ENCODE results near the gene WDR36.

Gene WDR36

GRCh38 chr5:111092062-111092853 is at the start of gene WDR36:
Gene WDR36, plus strand, starts transcription at chr5:111092348. Its CDS starts 109 bp downstream, at chr5:111092457.
- in situ Hi-C loops (cut with MboI; ENCODE audit: low sequenced_read_pairs), result no loop called here

- in situ Hi-C loops (cut with MboI; ENCODE audit: low sequenced_read_pairs), result no loop called here
These were observed 48.2 kb upstream of the WDR36 start for GRCh38 chr5:111043712-111044506.

GRCh38 chr5:111058064-111058463 is 34.1 kb upstream of the WDR36 start:
- in situ Hi-C loops (cut with MboI; ENCODE audit: low sequenced_read_pairs), result no loop called here

- in situ Hi-C loops (cut with MboI; ENCODE audit: low sequenced_read_pairs), result no loop called here
These were observed 32.0 kb upstream of the WDR36 start for GRCh38 chr5:111060169-111060568.

GRCh38 chr5:111061618-111062017 is 30.5 kb upstream of the WDR36 start:
- in situ Hi-C loops (cut with MboI; ENCODE audit: low sequenced_read_pairs), result no loop called here

- in situ Hi-C loops (cut with MboI; ENCODE audit: low sequenced_read_pairs), result no loop called here
These were observed 28.3 kb upstream of the WDR36 start for GRCh38 chr5:111063709-111064322.

GRCh38 chr5:111066261-111066938 is 25.7 kb upstream of the WDR36 start:
- in situ Hi-C loops (cut with MboI; ENCODE audit: low sequenced_read_pairs), result no loop called here

GRCh38 chr5:111068213-111068612 is 23.9 kb upstream of the WDR36 start:
- in situ Hi-C loops (cut with MboI; ENCODE audit: low sequenced_read_pairs), result no loop called here

GRCh38 chr5:111069839-111070238 is 22.3 kb upstream of the WDR36 start:
- in situ Hi-C loops (cut with MboI; ENCODE audit: low sequenced_read_pairs), result no loop called here

GRCh38 chr5:111070272-111071134 is 21.6 kb upstream of the WDR36 start:
- in situ Hi-C loops (cut with MboI; ENCODE audit: low sequenced_read_pairs), result no loop called here

GRCh38 chr5:111071413-111071812 is 20.7 kb upstream of the WDR36 start, which contains the start of gene TSLP:
Gene TSLP, plus strand, starts transcription at chr5:111071713. Its CDS starts 178 bp downstream, at chr5:111071891.
- in situ Hi-C loops (cut with MboI; ENCODE audit: low sequenced_read_pairs), result no loop called here

- in situ Hi-C loops (cut with MboI; ENCODE audit: low sequenced_read_pairs), result no loop called here
These were observed 19.0 kb upstream of the WDR36 start for GRCh38 chr5:111072949-111073682.

GRCh38 chr5:111074244-111074643 is 17.9 kb upstream of the WDR36 start:
- in situ Hi-C loops (cut with MboI; ENCODE audit: low sequenced_read_pairs), result no loop called here

GRCh38 chr5:111075520-111075919 is 16.6 kb upstream of the WDR36 start:
- in situ Hi-C loops (cut with MboI; ENCODE audit: low sequenced_read_pairs), result no loop called here

- in situ Hi-C loops (cut with MboI; ENCODE audit: low sequenced_read_pairs), result no loop called here
These were observed 16.1 kb upstream of the WDR36 start for GRCh38 chr5:111076091-111076490.

- in situ Hi-C loops (cut with MboI; ENCODE audit: low sequenced_read_pairs), result no loop called here
These were observed 14.5 kb upstream of the WDR36 start for GRCh38 chr5:111077678-111078077.

- in situ Hi-C loops (cut with MboI; ENCODE audit: low sequenced_read_pairs), result no loop called here
These were observed 12.3 kb upstream of the WDR36 start for GRCh38 chr5:111079846-111080245.

- in situ Hi-C loops (cut with MboI; ENCODE audit: low sequenced_read_pairs), result no loop called here
These were observed 8.8 kb upstream of the WDR36 start for GRCh38 chr5:111083323-111083722.

- in situ Hi-C loops (cut with MboI; ENCODE audit: low sequenced_read_pairs), result no loop called here
These were observed 3.8 kb downstream of the WDR36 start for GRCh38 chr5:111095982-111096381.
